ENCODE measurements around the gene HSD17B8. TPM values are rescaled to one million over a fixed set of nuclear protein-coding genes. Genes with fewer than 3 reads are reported as not detected.

The HSD17B8 gene
- total RNA-seq, 1 experiment from 2014 or later, result 4.2 TPM

GRCh38 chr6:33251395-33252012 is 47.0 kb downstream of the HSD17B8 start:
- Histone ChIP-seq H4K20me1 (ENCODE audit: low read length) (no peaks in the 10 kb centered on the region), H2AFZ (ENCODE audit: low read length) (no peak overlapping the region), H3K79me2 (ENCODE audit: low read length) (no peaks in the 10 kb centered on the region), H3K9me3 (ENCODE audit: low read length) (no peaks in the 10 kb centered on the region), H3K4me2 (ENCODE audit: low read length) (no peak overlapping the region), H3K27me3 (ENCODE audit: low read length) (no peaks in the 10 kb centered on the region), H3K9ac (ENCODE audit: low read length) (no peak overlapping the region), H3K36me3 (ENCODE audit: low read depth, low read length) (no peaks in the 10 kb centered on the region), H3F3A (ENCODE audit: low read length, unreplicated experiment) (peaks cover 7% of the 10 kb centered on the region), H3K4me3 (ENCODE audit: low read length) (no peak overlapping the region), H3K27ac (ENCODE audit: low read length) (no peak overlapping the region), H3K9me2 (replicated peaks; ENCODE audit: low read length) (no peaks in the 10 kb centered on the region), H3K4me1 (ENCODE audit: insufficient read depth, low read length) (peaks cover 30% of the 10 kb centered on the region)
- ChIA-PET POLR2A (ENCODE audit: unreplicated experiment) (no interaction called here), CTCF (no interaction called here)
- DNase-seq, result no peak
- ATAC-seq, result no peak
- intact Hi-C loops (cut with micrococcal nuclease), result loop anchor here (2.0 kb wide), 1 partner anchor 47 kb away; the partner anchor contains the start of gene RGL2
- TF ChIP-seq EZH2phosphoT487 (IDR thresholded peaks at IDR 0.05; ENCODE audit: borderline replicate concordance, low read length) (no peak), CTCF (conservative IDR thresholded peaks at IDR 0.05; ENCODE audit: low read depth, low read length) (no peak), EZH2 (IDR thresholded peaks at IDR 0.05; ENCODE audit: low read length, unreplicated experiment) (no peak)
- no TSS peak for BruUV-seq (replicated peaks)

- intact Hi-C loops (cut with micrococcal nuclease), result no loop called here
- H4K20me1 ChIP-seq (ENCODE audit: low read length), result no peaks in the 10 kb centered on the region
- H3K79me2 ChIP-seq (ENCODE audit: low read length), result 0 out of 2 replicates have a peak, but pooled peaks cover 2% of the 10 kb centered on the region
- no peaks in the 10 kb centered on the region for H3K27me3 ChIP-seq (ENCODE audit: low read length)
- no peak overlapping the region for H3K9ac ChIP-seq (ENCODE audit: low read length)
- no peaks in the 10 kb centered on the region for H3K9me3 ChIP-seq (ENCODE audit: low read length)
- TF ChIP-seq CTCF (conservative IDR thresholded peaks at IDR 0.05; ENCODE audit: low read depth, low read length) (no peak), EZH2 (IDR thresholded peaks at IDR 0.05; ENCODE audit: low read length, unreplicated experiment) (no peak), EZH2phosphoT487 (IDR thresholded peaks at IDR 0.05; ENCODE audit: borderline replicate concordance, low read length) (no peak)
- no peak overlapping the region for H3K27ac ChIP-seq (ENCODE audit: low read length)
- H3F3A ChIP-seq (ENCODE audit: low read length, unreplicated experiment), result peaks cover 7% of the 10 kb centered on the region
- no peak overlapping the region for H3K4me2 ChIP-seq (ENCODE audit: low read length)
- ATAC-seq (no peak), DNase-seq (no peak)
- no peaks in the 10 kb centered on the region for H3K9me2 ChIP-seq (replicated peaks; ENCODE audit: low read length)
- peaks cover 3% of the 10 kb centered on the region; the same call in 1 of the 2 replicates for H3K36me3 ChIP-seq (ENCODE audit: low read depth, low read length)
- H3K4me3 ChIP-seq (ENCODE audit: low read length), result no peak overlapping the region
- ChIA-PET POLR2A (ENCODE audit: unreplicated experiment) (no interaction called here), CTCF (no interaction called here)
- H3K4me1 ChIP-seq (ENCODE audit: insufficient read depth, low read length), result peaks cover 30% of the 10 kb centered on the region
- BruUV-seq (replicated peaks), result no TSS peak
- no peak overlapping the region for H2AFZ ChIP-seq (ENCODE audit: low read length)
These were observed 48.3 kb downstream of the HSD17B8 start for GRCh38 chr6:33252759-33253158.

- ATAC-seq (no peak), DNase-seq (no peak)
- intact Hi-C loops (cut with micrococcal nuclease), result no loop called here
- ChIA-PET POLR2A (ENCODE audit: unreplicated experiment) (no interaction called here), CTCF (no interaction called here)
- H3K27ac ChIP-seq (ENCODE audit: low read length), result no peak overlapping the region
- H3K4me1 ChIP-seq (ENCODE audit: insufficient read depth, low read length), result peaks cover 30% of the 10 kb centered on the region
- H3K4me3 ChIP-seq (ENCODE audit: low read length), result no peak overlapping the region
- H3K36me3 ChIP-seq (ENCODE audit: low read depth, low read length), result peaks cover 8% of the 10 kb centered on the region; the same call in 1 of the 2 replicates
- H3K9me3 ChIP-seq (ENCODE audit: low read length), result no peaks in the 10 kb centered on the region
- no TSS peak for BruUV-seq (replicated peaks)
- 0 out of 2 replicates have a peak, but pooled peaks cover 2% of the 10 kb centered on the region for H3K79me2 ChIP-seq (ENCODE audit: low read length)
- no peak overlapping the region for H2AFZ ChIP-seq (ENCODE audit: low read length)
- H3F3A ChIP-seq (ENCODE audit: low read length, unreplicated experiment), result peaks cover 14% of the 10 kb centered on the region
- no peak overlapping the region for H3K4me2 ChIP-seq (ENCODE audit: low read length)
- no peak overlapping the region for H3K9ac ChIP-seq (ENCODE audit: low read length)
- H3K27me3 ChIP-seq (ENCODE audit: low read length), result no peaks in the 10 kb centered on the region
- TF ChIP-seq EZH2phosphoT487 (IDR thresholded peaks at IDR 0.05; ENCODE audit: borderline replicate concordance, low read length) (no peak), CTCF (conservative IDR thresholded peaks at IDR 0.05; ENCODE audit: low read depth, low read length) (no peak), EZH2 (IDR thresholded peaks at IDR 0.05; ENCODE audit: low read length, unreplicated experiment) (no peak)
- no peaks in the 10 kb centered on the region for H4K20me1 ChIP-seq (ENCODE audit: low read length)
- no peaks in the 10 kb centered on the region for H3K9me2 ChIP-seq (replicated peaks; ENCODE audit: low read length)
These were observed 50.1 kb downstream of the HSD17B8 start for GRCh38 chr6:33254591-33254990.

Measured in PC-3 (cell line).